ENCODE results near the gene TBL2.
"Not testable (repeated sequence)": the region's sequence is repeated elsewhere in the genome, so short reads cannot be mapped to it uniquely, and the experiment has no call there.

TBL2 gene

GRCh38 chr7:73578342-73579128 is at the start of gene TBL2:
TSS of gene TBL2 (minus strand) at chr7:73578579. CDS start at chr7:73578549, 30 bp downstream.
- DNase-seq = peak; percentile 57 to 100 (median 96)

GRCh38 chr7:73626814-73627213 is 48.4 kb upstream of the TBL2 start:
- DNase-seq = no peak

GRCh38 chr7:73625276-73625675 is 46.9 kb upstream of the TBL2 start:
- DNase-seq = no peak

- DNase-seq = no peak
These were observed 46.3 kb upstream of the TBL2 start for GRCh38 chr7:73624669-73625001.

- DNase-seq = peak in 30 of 51 donors; percentile 6 to 56 (median 30)
These were observed 45.7 kb upstream of the TBL2 start, which contains the start of gene MLXIPL for GRCh38 chr7:73623798-73624668. TSS of gene MLXIPL (minus strand) at chr7:73624522. CDS start at chr7:73624492, 30 bp downstream.

GRCh38 chr7:73622909-73623797 is 44.8 kb upstream of the TBL2 start:
- DNase-seq = no peak

- DNase-seq = no peak
These were observed 44.1 kb upstream of the TBL2 start for GRCh38 chr7:73622527-73622908.

GRCh38 chr7:73621168-73622063 is 43.0 kb upstream of the TBL2 start:
- no peak for DNase-seq

GRCh38 chr7:73619394-73619793 is 41.0 kb upstream of the TBL2 start:
- not testable (repeated sequence) for DNase-seq

- DNase-seq = no peak
These were observed 40.2 kb upstream of the TBL2 start for GRCh38 chr7:73618538-73618937.

GRCh38 chr7:73617520-73617919 is 39.1 kb upstream of the TBL2 start:
- not testable (repeated sequence) for DNase-seq

GRCh38 chr7:73615886-73616285 is 37.5 kb upstream of the TBL2 start:
- DNase-seq = no peak

GRCh38 chr7:73614937-73615336 is 36.6 kb upstream of the TBL2 start:
- not testable (repeated sequence) for DNase-seq

GRCh38 chr7:73613954-73614735 is 35.8 kb upstream of the TBL2 start:
- no peak for DNase-seq

- DNase-seq = no peak
These were observed 34.4 kb upstream of the TBL2 start for GRCh38 chr7:73612598-73613269.

- no peak for DNase-seq
These were observed 32.7 kb upstream of the TBL2 start for GRCh38 chr7:73611017-73611555.

- no peak for DNase-seq
These were observed 31.7 kb upstream of the TBL2 start for GRCh38 chr7:73610105-73610504.

GRCh38 chr7:73607692-73607983 is 29.3 kb upstream of the TBL2 start:
- not testable (repeated sequence) for DNase-seq

Data from hypothalamus (tissue), 51 donors.